ENCODE measurements around the gene EPS8.

Gene EPS8

DNA sequence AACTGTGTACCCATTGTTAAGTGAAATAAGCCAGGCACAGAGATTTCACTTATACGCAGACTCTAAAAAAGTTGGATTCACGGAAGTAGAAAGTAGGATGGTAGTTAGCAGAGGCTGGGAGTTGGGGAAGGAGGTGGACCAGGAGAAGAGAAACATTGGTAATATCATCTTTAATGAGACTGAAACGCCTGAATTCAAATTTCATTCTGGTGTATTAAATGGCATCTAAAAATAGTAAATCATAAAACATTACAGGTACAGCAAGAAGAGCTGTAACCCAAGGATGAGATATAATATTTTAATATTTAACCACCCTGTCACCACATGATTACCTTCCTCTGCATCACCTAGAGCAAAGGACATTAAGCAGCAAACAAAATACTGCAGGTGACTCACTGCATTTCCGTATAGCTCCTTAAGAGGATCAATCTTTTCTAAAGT, 99.4 kb downstream of the EPS8 start:
- no peak overlapping the region for H3K4me2 ChIP-seq (ENCODE audit: low read depth, low read length, poor library complexity, severe bottlenecking)
- H3K9me3 ChIP-seq (ENCODE audit: insufficient read depth, low read depth, low read length): no peaks in the 10 kb centered on the region
- H2AFZ ChIP-seq (ENCODE audit: low read length): 0 out of 2 replicates have a peak overlapping the region, but pooled peaks have one; percentile 23
- TF ChIP-seq, protein P1, sequence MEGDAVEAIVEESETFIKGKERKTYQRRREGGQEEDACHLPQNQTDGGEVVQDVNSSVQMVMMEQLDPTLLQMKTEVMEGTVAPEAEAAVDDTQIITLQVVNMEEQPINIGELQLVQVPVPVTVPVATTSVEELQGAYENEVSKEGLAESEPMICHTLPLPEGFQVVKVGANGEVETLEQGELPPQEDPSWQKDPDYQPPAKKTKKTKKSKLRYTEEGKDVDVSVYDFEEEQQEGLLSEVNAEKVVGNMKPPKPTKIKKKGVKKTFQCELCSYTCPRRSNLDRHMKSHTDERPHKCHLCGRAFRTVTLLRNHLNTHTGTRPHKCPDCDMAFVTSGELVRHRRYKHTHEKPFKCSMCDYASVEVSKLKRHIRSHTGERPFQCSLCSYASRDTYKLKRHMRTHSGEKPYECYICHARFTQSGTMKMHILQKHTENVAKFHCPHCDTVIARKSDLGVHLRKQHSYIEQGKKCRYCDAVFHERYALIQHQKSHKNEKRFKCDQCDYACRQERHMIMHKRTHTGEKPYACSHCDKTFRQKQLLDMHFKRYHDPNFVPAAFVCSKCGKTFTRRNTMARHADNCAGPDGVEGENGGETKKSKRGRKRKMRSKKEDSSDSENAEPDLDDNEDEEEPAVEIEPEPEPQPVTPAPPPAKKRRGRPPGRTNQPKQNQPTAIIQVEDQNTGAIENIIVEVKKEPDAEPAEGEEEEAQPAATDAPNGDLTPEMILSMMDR (conservative IDR thresholded peaks at IDR 0.05; ENCODE audit: low read length): no peak
- TF ChIP-seq EZH2phosphoT487 (IDR thresholded peaks at IDR 0.05; ENCODE audit: borderline replicate concordance): no peak
- H3K9ac ChIP-seq (ENCODE audit: low read depth, low read length, poor library complexity, severe bottlenecking): no peak overlapping the region
- H3K36me3 ChIP-seq (ENCODE audit: insufficient read depth, low read length): no peaks in the 10 kb centered on the region
- H3K79me2 ChIP-seq (ENCODE audit: insufficient read depth, low read length): no peaks in the 10 kb centered on the region
- no peaks in the 10 kb centered on the region for H3F3A ChIP-seq (ENCODE audit: low read depth)
- H3K4me3 ChIP-seq (ENCODE audit: low read length, poor library complexity, severe bottlenecking): no peak overlapping the region
- H4K20me1 ChIP-seq (ENCODE audit: insufficient read depth, low read length, poor library complexity, severe bottlenecking): no peaks in the 10 kb centered on the region
- H3K9me2 ChIP-seq (replicated peaks; ENCODE audit: low read depth, low read length): no peaks in the 10 kb centered on the region
- H3K4me1 ChIP-seq (ENCODE audit: insufficient read depth, low read length, poor library complexity, severe bottlenecking): no peaks in the 10 kb centered on the region
- no peaks in the 10 kb centered on the region for H3K27me3 ChIP-seq (ENCODE audit: insufficient read depth, low read length, poor library complexity, severe bottlenecking)

- TF ChIP-seq EZH2phosphoT487 (IDR thresholded peaks at IDR 0.05; ENCODE audit: borderline replicate concordance): no peak
- TF ChIP-seq, protein P1 (conservative IDR thresholded peaks at IDR 0.05; ENCODE audit: low read length): no peak
- Histone ChIP-seq H3K4me3 (ENCODE audit: low read length, poor library complexity, severe bottlenecking) (no peak overlapping the region), H3K79me2 (ENCODE audit: insufficient read depth, low read length) (no peaks in the 10 kb centered on the region), H3K27me3 (ENCODE audit: insufficient read depth, low read length, poor library complexity, severe bottlenecking) (no peaks in the 10 kb centered on the region), H3K36me3 (ENCODE audit: insufficient read depth, low read length) (no peaks in the 10 kb centered on the region), H3K9me2 (replicated peaks; ENCODE audit: low read depth, low read length) (no peaks in the 10 kb centered on the region), H3K4me1 (ENCODE audit: insufficient read depth, low read length, poor library complexity, severe bottlenecking) (no peaks in the 10 kb centered on the region), H3K4me2 (ENCODE audit: low read depth, low read length, poor library complexity, severe bottlenecking) (no peak overlapping the region), H3K9me3 (ENCODE audit: insufficient read depth, low read depth, low read length) (no peaks in the 10 kb centered on the region), H3K9ac (ENCODE audit: low read depth, low read length, poor library complexity, severe bottlenecking) (no peak overlapping the region), H4K20me1 (ENCODE audit: insufficient read depth, low read length, poor library complexity, severe bottlenecking) (no peaks in the 10 kb centered on the region), H3F3A (ENCODE audit: low read depth) (no peaks in the 10 kb centered on the region), H2AFZ (ENCODE audit: low read length) (peak overlapping the region; percentile 22; the same call in 1 of the 2 replicates)
Observed at GRCh38 chr12:15688838-15689625, 100.2 kb downstream of the EPS8 start.

DNA sequence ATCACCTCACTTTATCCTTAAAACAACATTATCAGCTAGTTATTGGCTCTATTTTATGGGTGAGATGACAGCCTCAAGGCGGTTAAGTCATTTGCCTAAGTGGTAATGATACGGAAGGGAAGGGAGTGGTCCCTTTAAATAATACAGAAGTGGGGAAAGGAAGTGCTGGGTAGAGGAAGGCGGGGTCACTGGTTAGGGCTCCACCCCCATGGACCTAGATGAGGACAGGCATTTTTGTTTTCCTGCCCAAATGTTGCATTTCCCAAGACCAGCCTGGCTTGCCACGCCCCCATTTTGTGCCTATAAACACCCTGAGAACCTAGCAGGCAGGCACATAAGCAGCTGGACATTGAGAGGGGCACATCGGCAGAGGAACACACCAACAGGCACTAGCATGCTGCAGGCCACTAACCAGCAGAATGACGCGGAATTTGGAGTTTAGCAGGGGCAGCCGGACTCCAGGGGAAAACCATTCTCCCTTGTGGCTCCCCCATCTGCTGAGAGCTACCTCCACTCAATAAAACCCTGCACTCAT, 100.9 kb downstream of the EPS8 start:
- H3K4me2 ChIP-seq (ENCODE audit: low read depth, low read length, poor library complexity, severe bottlenecking): no peak overlapping the region

More for the DNA sequence above, 100.9 kb downstream of the EPS8 start:
- Histone ChIP-seq H3F3A (ENCODE audit: low read depth) (no peaks in the 10 kb centered on the region), H3K9me3 (ENCODE audit: insufficient read depth, low read depth, low read length) (no peaks in the 10 kb centered on the region), H4K20me1 (ENCODE audit: insufficient read depth, low read length, poor library complexity, severe bottlenecking) (no peaks in the 10 kb centered on the region), H3K79me2 (ENCODE audit: insufficient read depth, low read length) (no peaks in the 10 kb centered on the region), H3K9ac (ENCODE audit: low read depth, low read length, poor library complexity, severe bottlenecking) (no peak overlapping the region), H2AFZ (ENCODE audit: low read length) (peak overlapping the region; percentile 22), H3K4me1 (ENCODE audit: insufficient read depth, low read length, poor library complexity, severe bottlenecking) (no peaks in the 10 kb centered on the region), H3K4me3 (ENCODE audit: low read length, poor library complexity, severe bottlenecking) (no peak overlapping the region), H3K9me2 (replicated peaks; ENCODE audit: low read depth, low read length) (no peaks in the 10 kb centered on the region), H3K27me3 (ENCODE audit: insufficient read depth, low read length, poor library complexity, severe bottlenecking) (no peaks in the 10 kb centered on the region), H3K36me3 (ENCODE audit: insufficient read depth, low read length) (no peaks in the 10 kb centered on the region)
- no peak for TF ChIP-seq EZH2phosphoT487 (IDR thresholded peaks at IDR 0.05; ENCODE audit: borderline replicate concordance)
- TF ChIP-seq, protein P1 (conservative IDR thresholded peaks at IDR 0.05; ENCODE audit: low read length): no peak
